HEK293 (cell line): ENCODE results near the gene IZUMO3.

Experiments used
- MZF1 ChIP-seq: fragments of 450-650 bp; formaldehyde crosslinking; IDR thresholded peaks from 2 replicates; pipeline ENCODE4 v1.5.1; 2017; ENCODE audit warnings: missing biosample characterization, missing genetic modification characterization, borderline replicate concordance
- ZEB2 ChIP-seq: fragments of 450-650 bp; formaldehyde crosslinking; IDR thresholded peaks from 2 replicates; pipeline ENCODE4 v1.5.1; 2016; ENCODE audit warnings: missing biosample characterization, missing genetic modification characterization
- ZNF140 ChIP-seq: fragments of 450-650 bp; formaldehyde crosslinking; IDR thresholded peaks from 2 replicates; pipeline ENCODE4 v1.5.1; 2016; ENCODE audit warnings: missing biosample characterization, missing genetic modification characterization
- ZNF654 ChIP-seq: fragments of 450-650 bp; formaldehyde crosslinking; IDR thresholded peaks from 2 replicates; pipeline ENCODE4 v1.5.1; 2016; ENCODE audit warnings: low read depth, missing biosample characterization, missing genetic modification characterization
- ZNF664 ChIP-seq: fragments of 450-650 bp; formaldehyde crosslinking; IDR thresholded peaks from 2 replicates; pipeline ENCODE4 v1.5.1; 2016; ENCODE audit warnings: missing biosample characterization, missing genetic modification characterization
- ZNF76 ChIP-seq: fragments of 450-650 bp; formaldehyde crosslinking; IDR thresholded peaks from 2 replicates; pipeline ENCODE4; 2016; ENCODE audit warnings: low read depth, missing biosample characterization, missing genetic modification characterization, borderline replicate concordance
- TF ChIP-seq, protein P1 (sequence below): fragments of 450-650 bp; formaldehyde crosslinking; IDR thresholded peaks from 2 replicates; pipeline ENCODE4 v1.5.1; 2016; ENCODE audit warnings: missing biosample characterization, missing genetic modification characterization

GRCh38 chr9:24545285-24545684 is 412 bp downstream of the IZUMO3 start:
- TF ChIP-seq ZNF654 (tag by site-specific recombination) (no peak), ZEB2 (tag by site-specific recombination) (no peak), ZNF140 (tag by site-specific recombination) (no peak), ZNF664 (tag by site-specific recombination) (no peak), ZNF76 (no peak), MZF1 (tag by site-specific recombination) (no peak)
- TF ChIP-seq, protein P1, sequence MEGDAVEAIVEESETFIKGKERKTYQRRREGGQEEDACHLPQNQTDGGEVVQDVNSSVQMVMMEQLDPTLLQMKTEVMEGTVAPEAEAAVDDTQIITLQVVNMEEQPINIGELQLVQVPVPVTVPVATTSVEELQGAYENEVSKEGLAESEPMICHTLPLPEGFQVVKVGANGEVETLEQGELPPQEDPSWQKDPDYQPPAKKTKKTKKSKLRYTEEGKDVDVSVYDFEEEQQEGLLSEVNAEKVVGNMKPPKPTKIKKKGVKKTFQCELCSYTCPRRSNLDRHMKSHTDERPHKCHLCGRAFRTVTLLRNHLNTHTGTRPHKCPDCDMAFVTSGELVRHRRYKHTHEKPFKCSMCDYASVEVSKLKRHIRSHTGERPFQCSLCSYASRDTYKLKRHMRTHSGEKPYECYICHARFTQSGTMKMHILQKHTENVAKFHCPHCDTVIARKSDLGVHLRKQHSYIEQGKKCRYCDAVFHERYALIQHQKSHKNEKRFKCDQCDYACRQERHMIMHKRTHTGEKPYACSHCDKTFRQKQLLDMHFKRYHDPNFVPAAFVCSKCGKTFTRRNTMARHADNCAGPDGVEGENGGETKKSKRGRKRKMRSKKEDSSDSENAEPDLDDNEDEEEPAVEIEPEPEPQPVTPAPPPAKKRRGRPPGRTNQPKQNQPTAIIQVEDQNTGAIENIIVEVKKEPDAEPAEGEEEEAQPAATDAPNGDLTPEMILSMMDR: no peak
